Measurements from ENCODE around the gene MST1R.
"Not testable (repeated sequence)": the region's sequence is repeated elsewhere in the genome, so short reads cannot be mapped to it uniquely, and the experiment has no call there.

MST1R gene

DNA sequence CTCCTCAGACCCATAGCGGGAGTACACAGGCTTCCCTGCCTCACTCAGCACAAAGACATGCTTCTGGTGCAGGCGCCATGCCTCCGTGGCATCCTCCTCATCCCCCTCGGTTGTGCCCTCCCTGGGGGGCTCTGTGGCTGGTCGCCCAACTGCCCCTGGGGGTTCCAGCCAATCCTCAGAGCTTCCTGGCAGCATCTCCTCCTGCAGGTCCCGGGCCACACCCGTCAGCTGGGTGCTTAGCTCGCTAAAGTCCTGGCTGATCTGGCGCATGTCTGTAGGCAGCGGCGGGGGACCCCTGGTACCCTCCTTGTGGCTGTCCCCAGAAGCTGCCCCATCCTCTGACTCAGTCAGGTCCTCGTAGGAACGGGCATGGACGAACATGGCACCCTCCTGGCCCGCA lies 7.9 kb upstream of the MST1R start:
- DNase-seq (ENCODE audit: low read depth), result no peak

DNA sequence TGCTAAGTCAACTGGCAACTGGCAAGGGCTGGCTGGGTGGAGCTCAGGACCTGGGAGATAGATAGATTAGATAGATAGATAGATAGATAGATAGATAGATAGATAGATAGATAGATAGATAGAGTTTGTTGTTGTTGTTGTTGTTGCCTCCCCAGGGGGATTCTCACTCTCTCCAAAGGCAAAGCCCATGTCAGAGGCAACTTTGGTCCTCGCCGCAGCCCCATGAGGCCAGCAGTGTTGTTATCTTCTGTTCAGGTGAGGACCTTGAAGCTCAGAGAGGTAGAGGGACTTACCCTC lies 7.4 kb upstream of the MST1R start:
- no peak for DNase-seq (ENCODE audit: low read depth)

DNA sequence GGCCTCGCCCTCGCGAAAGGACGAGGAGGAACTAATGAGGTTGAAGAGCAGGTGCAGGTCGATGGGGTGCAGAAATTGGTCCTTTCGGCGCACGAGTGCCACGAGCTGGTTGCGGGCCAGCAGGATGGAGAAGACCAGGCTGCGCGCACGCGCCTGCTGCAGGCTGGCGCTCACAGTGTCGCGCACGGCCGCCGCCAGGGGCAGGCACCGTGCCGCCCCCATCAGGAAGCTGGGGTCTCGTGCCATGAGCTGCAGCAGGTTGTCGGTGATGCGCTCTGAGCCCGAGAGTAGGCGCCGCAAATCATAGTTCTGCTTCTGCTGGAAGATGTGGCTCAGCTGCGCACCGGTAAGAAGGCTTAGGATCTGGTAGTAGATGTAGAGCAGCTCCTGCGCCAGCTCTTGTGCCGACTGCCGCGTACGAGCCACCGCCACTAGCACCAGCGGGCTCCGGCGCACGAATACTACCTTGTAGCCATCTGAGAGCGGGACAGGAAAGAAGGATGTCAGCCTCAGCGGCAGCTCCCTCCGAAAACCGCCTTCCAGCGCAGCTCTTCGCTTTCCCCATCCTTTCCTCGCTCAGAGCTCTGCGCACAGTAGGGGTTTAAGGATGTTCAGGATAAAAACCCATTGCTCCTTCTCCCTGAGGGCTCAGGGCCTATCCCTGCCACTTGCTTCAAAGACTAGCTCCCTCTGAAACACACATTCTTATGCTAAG lies 6.9 kb upstream of the MST1R start:
- no peak for DNase-seq (ENCODE audit: low read depth)

DNA sequence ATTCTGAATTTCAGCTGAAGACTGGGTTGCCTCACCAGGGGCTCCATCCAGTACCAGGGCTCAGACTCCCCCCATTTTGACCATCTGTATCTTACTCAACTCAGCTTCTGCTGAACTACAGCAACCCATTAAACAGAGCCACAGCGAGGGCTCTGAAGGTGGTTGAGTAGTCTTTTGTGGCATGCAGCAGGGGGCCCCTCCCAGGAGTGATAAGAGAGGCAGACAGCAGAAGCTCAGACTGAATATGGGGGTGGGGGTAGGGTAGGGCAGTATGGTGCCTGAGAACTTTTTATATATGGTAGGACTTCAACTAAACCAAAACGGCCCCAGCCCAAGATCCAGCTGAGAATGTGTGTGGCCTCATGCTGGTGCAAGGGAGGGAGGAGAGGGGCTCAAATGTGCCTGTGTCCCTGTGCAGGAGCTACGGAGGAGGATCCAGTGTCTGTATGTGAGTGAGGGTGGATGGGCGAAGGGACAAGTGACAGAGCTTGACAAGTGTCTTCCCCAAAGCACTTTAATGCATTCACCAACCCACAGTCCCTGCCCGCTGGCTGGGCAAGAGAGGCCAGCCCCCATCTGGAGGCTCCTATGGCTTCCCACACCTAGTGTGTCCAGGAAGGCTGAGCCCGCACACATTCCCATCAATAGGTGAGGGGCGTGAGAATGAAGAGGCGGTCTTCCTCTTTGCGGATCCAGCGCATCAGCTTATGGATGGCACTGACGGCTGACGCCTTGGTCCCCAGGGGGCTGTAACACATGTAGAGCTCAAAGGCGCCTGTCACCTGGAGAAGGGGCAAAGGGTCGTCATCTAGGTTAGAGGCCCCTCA lies 4.9 kb upstream of the MST1R start:
- no peak for DNase-seq (ENCODE audit: low read depth)

DNA sequence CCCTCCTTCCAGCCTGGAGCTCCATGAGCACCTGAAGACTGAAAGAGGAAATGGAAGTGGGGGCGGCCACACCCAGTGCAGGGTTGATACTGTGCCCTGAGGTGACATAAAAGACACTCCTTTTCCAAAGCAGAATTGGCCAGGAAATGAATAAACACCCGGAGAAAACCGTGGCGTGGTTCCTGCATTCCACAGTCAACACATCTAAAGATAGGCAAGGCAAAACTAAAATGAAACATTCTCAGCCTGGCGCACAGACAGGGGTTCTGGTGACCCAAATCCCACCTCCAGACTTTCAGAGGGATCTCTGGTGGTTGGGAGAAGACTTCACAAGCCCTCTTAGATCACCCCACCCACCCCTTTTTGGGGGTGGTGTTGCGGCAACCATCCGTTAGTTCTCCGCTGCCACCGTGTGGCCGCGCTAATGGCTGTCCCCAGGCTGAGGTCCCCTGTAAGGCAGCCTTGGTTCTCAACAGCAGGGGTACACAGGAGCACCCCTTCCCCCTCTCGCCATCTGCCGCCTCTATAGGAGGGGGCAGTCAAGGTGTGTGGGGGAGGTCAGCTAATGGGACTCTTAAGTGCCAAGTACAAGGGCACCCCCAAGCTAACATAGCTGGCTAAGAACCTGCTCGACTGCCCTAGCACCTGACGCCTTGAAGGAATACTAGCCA lies 2.5 kb upstream of the MST1R start:
- DNase-seq (ENCODE audit: low read depth), result no peak

DNA sequence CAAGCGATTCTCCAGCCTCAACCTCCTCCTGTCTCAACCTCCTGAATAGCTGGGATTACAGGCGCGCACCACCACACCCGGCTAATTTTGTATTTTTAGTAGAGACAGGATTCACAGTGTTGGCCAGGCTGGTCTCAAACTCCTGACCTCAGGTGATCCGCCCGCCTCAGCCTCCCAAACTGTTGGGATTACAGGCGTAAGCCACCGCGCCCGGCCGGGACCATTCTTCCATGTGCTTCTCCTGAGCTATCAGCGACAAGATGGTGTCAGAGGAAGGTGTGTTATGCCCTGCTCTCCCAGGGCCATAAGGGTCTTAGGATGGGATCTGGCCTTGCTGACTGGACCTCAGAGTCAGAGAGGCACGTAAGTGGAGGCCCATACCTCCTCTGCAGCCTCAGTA lies 775 bp upstream of the MST1R start:
- not testable (repeated sequence) for DNase-seq (ENCODE audit: low read depth)

DNA sequence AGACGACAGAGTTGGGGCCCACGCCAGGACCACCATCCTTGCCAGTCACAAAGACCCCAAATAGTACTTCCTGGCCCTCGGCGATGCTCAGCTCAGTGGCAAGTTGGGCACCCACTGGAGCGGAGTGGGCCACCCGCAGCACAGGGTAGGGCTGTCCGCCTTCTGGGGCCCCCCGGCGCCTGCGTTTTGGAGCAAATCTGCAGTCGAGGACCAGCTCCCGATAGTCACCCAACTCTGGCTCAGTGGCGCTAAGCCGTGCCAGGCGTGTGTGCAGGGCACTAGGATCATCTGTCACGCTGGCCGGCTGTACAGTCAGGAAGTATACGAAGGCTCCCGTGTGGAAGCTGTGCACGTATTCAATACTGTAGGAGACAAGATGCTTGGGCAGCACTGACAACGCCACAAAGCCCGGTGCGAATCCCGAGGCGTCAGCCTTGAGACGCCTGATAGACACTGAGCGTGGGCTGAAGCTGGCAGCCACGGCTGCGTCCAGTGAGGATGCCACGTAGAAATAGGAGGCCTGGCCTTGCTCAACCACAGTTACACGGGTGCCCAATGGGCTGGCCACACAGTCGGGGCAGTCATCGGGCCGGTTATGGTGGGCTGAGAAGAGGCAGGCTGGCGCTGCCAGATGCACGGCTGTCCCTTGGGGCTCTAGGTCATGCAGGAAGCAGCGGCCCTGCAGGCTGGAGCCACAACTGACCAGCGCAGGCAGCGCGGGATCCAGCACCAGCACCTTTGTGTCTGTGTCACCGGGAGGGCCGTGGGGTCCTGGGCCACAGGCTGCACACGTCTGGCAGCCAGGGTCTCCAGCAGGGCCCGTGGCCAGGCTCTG lies 945 bp downstream of the MST1R start:
- no peak for DNase-seq (ENCODE audit: low read depth)

DNA sequence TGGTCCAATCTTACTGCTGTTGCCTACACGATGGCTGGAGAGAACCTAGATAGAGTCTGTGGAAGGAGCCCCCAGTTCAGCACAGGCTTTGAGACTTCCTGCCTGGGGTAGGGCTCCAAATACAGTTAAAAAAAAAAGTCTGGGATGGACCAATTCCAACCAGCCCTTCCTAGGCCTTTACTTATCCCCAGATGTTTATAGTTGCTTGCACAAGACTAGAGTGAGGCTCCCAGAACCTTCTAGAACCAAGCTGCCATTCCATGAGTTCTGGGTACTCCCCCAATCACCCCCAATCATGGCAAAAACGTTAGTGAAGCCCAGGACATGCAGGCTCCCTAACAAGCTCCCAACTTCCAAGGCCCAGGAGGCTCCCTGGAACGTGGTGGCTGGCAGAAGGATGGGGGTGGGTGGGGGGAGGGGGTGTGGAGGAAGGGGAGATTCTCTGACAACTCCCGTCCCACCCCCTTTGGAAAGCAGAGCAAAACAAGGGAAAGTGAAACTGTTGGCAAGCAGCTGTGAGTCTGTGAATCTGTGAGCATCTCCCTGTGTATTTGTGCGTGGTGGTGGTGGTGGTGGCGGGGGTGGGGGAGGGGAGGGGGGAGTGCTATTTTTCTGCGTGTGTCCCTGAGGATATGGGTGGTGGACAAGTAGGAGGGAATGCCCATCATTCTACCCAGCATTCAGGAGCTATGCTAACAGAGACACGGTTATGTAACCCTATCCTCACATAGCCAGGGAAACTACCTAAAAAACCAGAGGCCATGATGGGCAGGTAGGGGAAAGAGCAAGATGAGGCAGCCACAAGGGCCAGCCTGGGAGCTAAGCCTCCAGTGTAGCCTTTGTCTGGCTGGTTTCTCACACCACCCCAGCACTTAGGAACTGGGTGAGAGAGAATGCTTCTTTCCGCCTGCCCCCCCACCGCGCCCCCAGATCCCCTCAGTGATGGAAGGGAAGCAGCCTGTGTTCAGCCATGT lies 2.0 kb downstream of the MST1R start:
- DNase-seq (ENCODE audit: low read depth), result no peak

DNA sequence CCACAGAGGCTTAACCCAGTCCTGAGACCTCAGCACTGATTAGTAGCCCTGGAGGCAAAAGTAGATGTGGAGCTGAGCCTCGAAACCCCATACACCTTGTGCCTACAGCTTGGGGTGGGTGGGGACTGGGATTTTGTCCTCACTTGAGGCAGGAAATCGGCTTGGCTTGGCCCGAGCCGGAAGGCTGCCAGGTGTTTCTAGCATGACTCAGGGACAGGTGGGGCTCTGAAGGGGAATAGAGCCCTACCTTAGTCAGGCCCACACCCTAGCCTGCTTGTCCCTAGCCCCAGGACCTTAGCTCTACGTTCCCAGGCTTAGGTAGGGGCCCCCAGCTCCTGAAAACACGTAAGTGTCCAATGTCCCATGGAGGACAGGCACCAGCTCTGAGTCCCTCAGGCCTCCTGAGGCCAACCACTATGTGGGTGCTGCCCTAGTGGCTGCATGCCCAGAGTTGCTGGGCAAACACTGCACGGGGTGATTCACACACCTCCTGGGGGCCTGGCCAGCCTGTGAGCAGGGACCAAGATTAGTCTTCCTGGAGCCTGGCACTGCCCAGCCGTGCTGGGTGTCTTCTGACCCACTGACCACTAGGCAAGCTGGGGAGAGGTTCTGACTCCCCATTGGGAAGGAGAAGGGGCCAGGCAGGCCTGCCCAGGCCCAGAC lies 3.1 kb downstream of the MST1R start:
- DNase-seq (ENCODE audit: low read depth), result no peak

DNA sequence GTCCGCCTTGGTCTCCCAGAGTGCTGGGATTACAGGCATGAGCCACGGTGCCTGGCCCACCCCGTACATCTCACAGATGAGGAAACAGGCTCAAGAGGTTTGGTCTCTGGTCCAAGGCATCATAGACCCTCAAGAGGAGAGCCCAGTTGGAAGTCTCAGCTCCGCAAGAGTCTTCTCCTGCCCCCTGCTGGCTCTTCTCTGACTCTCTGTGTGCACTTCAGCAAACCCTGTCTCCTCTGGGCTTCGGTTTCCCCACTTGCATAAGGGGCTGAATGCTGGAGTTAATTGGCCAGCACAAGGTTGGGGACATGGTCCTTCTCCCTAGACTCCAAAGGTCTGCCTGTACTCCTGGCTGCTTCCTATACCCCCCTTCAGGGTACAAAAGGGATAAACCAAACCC lies 3.9 kb downstream of the MST1R start:
- DNase-seq (ENCODE audit: low read depth), result no peak

DNA sequence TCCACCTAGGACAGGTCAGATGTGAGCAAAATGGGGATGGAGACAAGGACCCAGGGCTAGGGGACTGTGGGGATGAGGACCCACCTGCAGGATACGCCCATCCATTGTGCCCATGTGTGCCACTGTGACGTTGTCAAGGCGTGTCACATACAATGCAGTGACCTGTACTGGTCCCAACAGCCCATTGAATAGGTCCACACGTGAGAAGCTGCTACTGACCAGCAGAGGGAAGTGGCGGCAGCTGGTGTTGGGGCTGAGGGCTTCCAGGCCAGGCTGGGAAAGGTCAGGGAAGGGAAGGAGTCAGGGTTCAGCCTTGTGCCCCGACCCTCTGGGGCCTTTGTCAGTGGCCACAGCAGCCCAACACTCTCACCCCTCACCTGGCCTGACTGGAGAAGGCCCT lies 4.7 kb downstream of the MST1R start:
- no peak for DNase-seq (ENCODE audit: low read depth)

DNA sequence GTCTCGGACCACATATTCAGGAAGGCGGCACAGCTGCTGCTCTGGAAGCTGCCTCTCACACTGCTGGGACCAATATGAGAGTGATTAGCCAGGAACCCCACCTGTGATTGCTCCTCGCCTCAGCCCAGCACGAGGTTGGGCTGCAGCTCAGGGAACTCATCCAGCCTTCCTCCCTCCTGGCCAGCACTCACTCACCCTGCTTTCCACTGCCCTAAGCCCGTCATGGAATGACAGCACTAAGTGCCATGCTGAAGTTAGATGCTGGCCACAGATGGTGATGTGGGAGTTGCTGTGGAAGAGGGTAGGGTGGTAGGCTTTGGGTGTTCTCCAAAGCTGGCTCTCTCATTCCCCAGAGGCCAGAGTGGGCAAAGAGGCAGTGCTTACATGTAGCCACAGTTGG lies 7.3 kb downstream of the MST1R start:
- DNase-seq (ENCODE audit: low read depth), result no peak

DNA sequence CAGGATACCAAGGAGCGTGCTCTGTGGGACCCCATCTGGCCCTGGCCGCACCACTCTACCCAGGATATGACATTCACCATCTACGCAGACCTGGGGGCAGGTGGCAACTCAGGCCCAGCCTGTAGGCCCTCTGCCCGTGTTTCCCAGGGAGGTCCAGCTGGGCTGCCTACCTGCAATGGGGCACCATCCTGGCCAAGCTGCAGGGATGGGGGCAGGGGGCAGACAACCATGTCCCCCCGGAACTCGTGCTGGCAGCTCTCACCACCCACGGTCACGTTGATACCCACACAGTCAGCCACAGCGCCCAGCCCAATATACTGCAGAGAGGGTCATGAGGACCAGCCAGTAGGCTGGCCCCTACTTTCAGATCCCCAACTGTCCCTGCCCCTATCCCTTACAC lies 7.9 kb downstream of the MST1R start:
- DNase-seq (ENCODE audit: low read depth), result no peak

DNA sequence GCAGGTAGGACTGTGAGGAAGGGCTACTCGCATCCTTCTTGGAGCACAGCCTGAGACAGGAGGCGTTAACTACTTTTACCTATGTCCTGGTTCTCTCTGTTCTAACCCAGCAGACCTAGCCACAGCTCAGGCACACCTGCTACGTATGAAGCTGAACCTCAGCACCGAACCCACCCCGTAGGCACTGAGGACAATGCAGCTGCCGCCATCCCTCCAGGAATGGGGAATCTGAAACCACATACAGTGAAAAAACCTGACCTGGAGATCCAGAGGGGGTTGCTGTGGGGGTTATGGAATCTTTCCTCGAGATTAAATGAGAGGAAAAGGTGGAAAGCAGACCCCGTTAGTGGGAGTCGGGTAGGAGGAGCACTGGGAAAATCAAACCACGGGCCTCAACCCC lies 14.4 kb downstream of the MST1R start:
- DNase-seq (ENCODE audit: low read depth), result no peak

DNA sequence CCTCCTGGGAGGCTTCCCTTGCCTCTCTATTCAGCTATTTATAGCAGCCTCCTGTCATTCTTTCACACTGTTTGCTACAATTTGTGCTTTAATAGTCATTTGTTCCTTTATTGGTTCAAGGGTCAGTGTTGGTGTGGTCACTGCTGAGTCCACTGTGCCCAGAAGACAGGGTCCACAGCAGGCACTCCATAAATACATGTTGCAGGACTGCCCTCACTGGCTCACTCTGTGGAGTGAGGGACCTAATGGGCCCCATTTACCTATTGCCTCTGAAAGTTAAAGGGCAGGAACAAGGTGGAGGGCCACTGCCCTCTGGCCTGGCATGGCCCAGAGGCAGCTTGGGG lies 16.8 kb downstream of the MST1R start:
- DNase-seq (ENCODE audit: low read depth), result no peak

DNA sequence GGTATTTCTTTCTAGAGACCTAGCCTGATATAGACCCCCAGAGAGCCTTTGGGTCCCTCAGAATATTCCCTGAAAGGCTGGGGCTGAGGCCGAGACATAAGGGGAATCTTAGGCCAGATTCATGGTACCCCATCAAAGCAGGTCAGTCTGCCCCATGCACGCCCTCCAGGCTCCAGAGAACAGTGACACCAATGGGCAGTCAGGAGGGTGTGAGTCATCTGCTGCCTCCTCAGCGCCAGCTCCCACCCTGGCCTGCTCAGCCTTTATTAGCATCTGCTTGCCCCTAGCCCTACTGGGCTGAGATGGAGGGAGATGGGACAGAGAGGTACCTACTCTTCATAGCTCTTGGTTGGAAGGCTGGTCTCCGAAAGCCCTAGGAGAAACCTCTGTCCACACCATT lies 19.7 kb downstream of the MST1R start:
- no peak for DNase-seq (ENCODE audit: low read depth)

DNA sequence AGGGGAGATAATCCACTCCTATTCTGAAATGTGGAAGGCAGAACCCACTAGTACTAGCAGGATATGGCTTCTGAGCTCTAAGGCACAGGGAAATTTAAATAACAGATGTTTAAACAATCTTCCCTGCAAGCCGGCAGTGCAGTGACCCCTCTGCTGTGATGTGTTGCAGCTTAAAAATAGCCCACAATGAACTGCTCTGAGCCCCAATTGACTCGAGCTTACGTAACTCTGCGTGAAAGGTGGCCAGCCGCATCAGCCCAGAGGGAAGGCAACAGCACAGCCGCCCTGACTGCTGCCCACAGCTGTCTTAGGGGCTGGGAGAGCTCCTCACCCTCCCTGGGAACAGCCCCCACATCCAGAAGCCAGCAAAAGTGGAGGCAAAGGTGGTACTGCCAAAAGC lies 21.5 kb downstream of the MST1R start:
- no peak for DNase-seq (ENCODE audit: low read depth)

DNA sequence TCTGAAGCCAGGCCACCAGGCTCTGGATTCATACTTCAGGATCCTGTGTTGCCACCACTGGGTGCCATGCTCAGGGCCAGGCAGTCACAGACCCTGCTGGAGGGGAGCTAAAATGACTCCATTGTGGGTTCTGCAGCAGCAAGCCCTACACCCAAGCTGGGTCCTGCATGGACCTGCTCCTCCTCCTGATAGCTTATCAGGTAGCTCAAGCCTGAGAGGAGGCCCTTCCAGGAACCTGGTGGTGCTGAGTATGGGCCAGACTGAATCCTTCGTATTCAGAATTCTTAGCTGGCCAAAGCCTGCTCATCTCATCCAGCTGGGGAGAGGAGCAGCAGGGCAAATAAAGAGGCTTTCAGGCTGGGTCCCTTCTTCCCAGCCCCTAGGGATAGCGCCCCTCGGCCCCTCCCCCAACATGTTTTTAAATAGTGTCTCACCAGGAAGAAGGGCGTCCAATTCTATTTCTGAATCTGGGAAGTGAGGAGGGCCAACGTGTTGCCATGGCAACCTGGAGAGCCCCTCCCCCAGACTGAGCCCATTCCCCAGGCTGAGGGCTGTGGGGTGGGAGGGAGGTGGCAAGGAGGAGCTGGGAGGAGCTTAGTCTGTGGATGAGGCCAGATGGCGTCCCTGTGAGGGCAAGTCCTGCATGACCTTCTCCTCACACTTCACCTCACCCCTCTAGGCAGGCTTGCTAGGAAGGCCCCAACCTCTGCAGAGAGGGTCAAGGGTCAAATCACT lies 22.9 kb downstream of the MST1R start:
- no peak for DNase-seq (ENCODE audit: low read depth)

DNA sequence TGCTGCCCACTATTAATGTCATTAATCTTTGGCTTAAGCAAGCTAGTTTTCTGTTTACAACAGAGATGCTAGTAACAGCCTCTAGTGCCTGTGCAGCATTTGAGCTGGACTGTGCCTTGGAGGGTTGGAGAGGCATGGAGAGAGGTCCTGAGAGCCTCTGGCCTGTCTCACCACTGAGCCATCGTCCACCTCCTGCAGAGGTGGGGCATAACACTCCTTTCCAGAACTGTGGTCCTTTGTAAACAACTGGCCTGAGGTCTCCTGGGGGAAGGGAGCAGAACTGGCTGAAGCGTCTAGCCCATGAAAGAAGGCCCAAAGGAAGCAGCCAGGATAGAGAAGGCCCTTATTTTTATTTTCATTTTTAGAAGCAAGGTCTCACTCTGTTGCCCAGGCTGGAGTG lies 24.0 kb downstream of the MST1R start:
- no peak for DNase-seq (ENCODE audit: low read depth)

DNA sequence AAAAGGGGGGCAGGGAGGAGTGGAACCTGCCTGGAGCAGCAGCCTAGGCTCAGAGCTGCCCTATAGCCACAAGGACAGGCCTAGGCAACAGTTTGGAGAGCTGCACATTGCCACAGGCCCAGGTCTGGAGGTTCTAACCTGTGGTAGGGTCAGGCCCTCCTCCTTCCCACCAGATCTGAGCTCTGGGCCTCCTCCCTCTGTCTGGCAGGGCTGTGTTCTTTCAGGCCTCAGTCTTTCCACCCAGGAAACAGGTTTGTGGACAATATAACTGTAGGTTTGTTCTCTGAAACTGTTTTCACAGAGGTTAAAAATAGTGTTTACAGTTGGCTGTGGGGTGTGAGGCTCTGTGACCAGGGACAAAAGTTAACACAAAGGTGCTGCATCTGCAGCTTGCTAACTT lies 25.0 kb downstream of the MST1R start:
- no peak for DNase-seq (ENCODE audit: low read depth)
